Adrenal gland (tissue), 12 donors: ENCODE results near the gene KCNB1. TPM values are rescaled to one million over a fixed set of nuclear protein-coding genes. Genes with fewer than 3 reads are reported as not detected.

Experiments used
- DNase-seq, 7 donors: peaks; one replicate each; pipeline ENCODE4 v3.0.0-alpha.2; 2019 to 2020
- H3K27ac ChIP-seq, 5 donors: fragments of 200-600 bp; sonication (generic) in 4 of 5; 1 replicate in 3 of 5; 2 replicates in 2 of 5; pipeline versions ENCODE4 v1.5.1 to v1.8.0; 2016 to 2020; ENCODE audit warnings: mild to moderate bottlenecking in 1 of 5
- H3K27me3 ChIP-seq: fragments of 200-600 bp; 2 replicates; pipeline ENCODE4 v1.8.0; 2021
- H3K36me3 ChIP-seq, 2 donors: fragments of 200-600 bp; replicated peaks in 1 of 2; 1 replicate in 1 of 2; 2 replicates in 1 of 2; pipeline versions ENCODE4 v1.5.1 to v1.8.0; 2018 to 2022
- H3K4me1 ChIP-seq, 2 donors: fragments of 200-600 bp; replicated peaks in 1 of 2; 1 replicate in 1 of 2; 2 replicates in 1 of 2; pipeline versions ENCODE4 v1.5.1 to v1.8.0; 2018 to 2021
- H3K4me3 ChIP-seq, 4 donors: fragments of 200-600 bp; sonication (generic) in 3 of 4; one replicate each; pipeline ENCODE4 v1.5.1; 2016 to 2018
- H3K9me3 ChIP-seq, 3 donors: fragments of 200-600 bp; sonication (generic) in 1 of 3; replicated peaks in 1 of 3; 1 replicate in 2 of 3; 2 replicates in 1 of 3; pipeline versions ENCODE4 v1.5.1 to v1.8.0; 2016 to 2021
- CTCF ChIP-seq, 6 experiments: fragments of 450-650 bp in 4 of 6; fragments of 200-600 bp in 2 of 6; sonication (generic) in 1 of 6; IDR thresholded peaks; 1 replicate in 5 of 6; 2 replicates in 1 of 6; pipeline versions ENCODE4 v1.5.1 to v1.8.0; 2016 to 2021; ENCODE audit warnings: antibody characterized with exemption in 6 of 6, mild to moderate bottlenecking in 2 of 6, moderate library complexity in 1 of 6
- POLR2A ChIP-seq, 2 donors: fragments of 450-650 bp; IDR thresholded peaks; one replicate each; pipeline ENCODE4 v1.6.1; 2017; ENCODE audit warnings: antibody characterized with exemption in 2 of 2, mild to moderate bottlenecking in 2 of 2, moderate library complexity in 1 of 2
- WGBS, 4 donors: extraction: QIAGEN DNeasy Blood & Tissue Kit in 2 of 4; methylation state at CpG; one replicate each; pipeline versions ENCODE4 v1.1.5 to v1.1.7; 2013 to 2017; 5-methylcytosine and 5-hydroxymethylcytosine counted together
- intact Hi-C, 2 donors: fragments of 100-400 bp; cut with DNase I; formaldehyde crosslinking; loops; one replicate each; pipeline versions ENCODE4 v1.14.1 to v1.15.0; 2022 to 2023
- polyA plus RNA-seq, 3 donors: library from polyadenylated mRNA; stranded (reverse); fragments of 200-250 nt in 2 of 3; fragments of 350-450 nt in 1 of 3; fragmentation: Illumina TruSeq in 1 of 3; extraction: RNeasy Lipid Tissue Mini Kit (QIAGEN cat#74804) in 1 of 3; gene quantifications; one replicate each; pipeline ENCODE4 v1.2.3, GENCODE V29; 2013 to 2014
- total RNA-seq, 9 donors: library from RNA; depleted of rRNA in 4 of 9; stranded (reverse); fragments of >200 nt in 4 of 9; fragments of 120-200 nt in 1 of 9; fragmentation: NEBNext Ultra II Directional in 1 of 9; extraction: Animal tissue kit (Norgen Biotek cat#: 25700) in 1 of 9; gene quantifications; one replicate each; pipeline versions ENCODE4 v1.1.0 to v1.2.4, GENCODE V29; 2013 to 2023
- donor health status: healthy with polysubstance abuse.
- donor health status: Bipolar disorder and iron deficiency.
- donor health status: DM: yes; HTN: yes; CAD: no.
- donor health status: DM: no; HTN: no; CAD: no.
- donor health status: DM: no; HTN: no; CAD: no.
- donor health status: DM: yes; HTN: yes; CAD: no.

Gene KCNB1
- total and polyA plus RNA-seq, 12 donors, result 0.11 to 8.2 (median 1.3) TPM

GRCh38 chr20:49340161-49340966 is 142.1 kb downstream of the KCNB1 start:
- H3K36me3 ChIP-seq, result no peaks in the 10 kb centered on the region
- H3K27me3 ChIP-seq, result peaks cover 17% of the 10 kb centered on the region
- H3K4me3 ChIP-seq, result no peak overlapping the region
- no peak for TF ChIP-seq CTCF (IDR thresholded peaks at IDR 0.05)
- no peak for TF ChIP-seq POLR2A (IDR thresholded peaks at IDR 0.05)
- intact Hi-C loops, result no loop called here
- WGBS, 4 donors, result 64 to 79% (median 72%) methylated on average over 14 of the region's 14 CpGs
- no peak overlapping the region for H3K27ac ChIP-seq
- H3K9me3 ChIP-seq, result no peaks in the 10 kb centered on the region
- H3K4me1 ChIP-seq, result no peaks in the 10 kb centered on the region
- DNase-seq, result no peak

- Histone ChIP-seq H3K4me3 (no peak overlapping the region), H3K9me3 (no peaks in the 10 kb centered on the region), H3K27ac (no peak overlapping the region), H3K36me3 (no peaks in the 10 kb centered on the region), H3K4me1 (no peaks in the 10 kb centered on the region), H3K27me3 (peaks cover 17% of the 10 kb centered on the region)
- TF ChIP-seq CTCF (IDR thresholded peaks at IDR 0.05) (no peak), POLR2A (IDR thresholded peaks at IDR 0.05) (no peak)
- intact Hi-C loops, result loop anchor here in 1 of 2 donors (5.0 to 10.0 kb wide), 2 partner anchors 143 to 266 kb away; partner anchors contain the start of gene KCNB1
- 63 to 68% (median 66%) methylated on average over 9 of the region's 9 CpGs for WGBS, 4 donors
- no peak for DNase-seq
Observed at GRCh38 chr20:49339123-49339522, 143.3 kb downstream of the KCNB1 start.

- no peaks in the 10 kb centered on the region for H3K4me1 ChIP-seq
- no peak overlapping the region for H3K4me3 ChIP-seq
- no peaks in the 10 kb centered on the region for H3K36me3 ChIP-seq
- H3K27ac ChIP-seq, result no peak overlapping the region
- no peaks in the 10 kb centered on the region for H3K9me3 ChIP-seq
- no peak for DNase-seq
- peaks cover 16% of the 10 kb centered on the region for H3K27me3 ChIP-seq
- intact Hi-C loops, result loop anchor here in 1 of 2 donors (5.0 to 10.0 kb wide), 2 partner anchors 144 to 267 kb away; partner anchors contain the start of gene KCNB1
- WGBS, 4 donors, result 75 to 96% (median 91%) methylated on average over 7 to 11 of the region's 11 CpGs
- TF ChIP-seq POLR2A (IDR thresholded peaks at IDR 0.05), result no peak
- TF ChIP-seq CTCF (IDR thresholded peaks at IDR 0.05), result no peak
Observed at GRCh38 chr20:49338061-49338460, 144.4 kb downstream of the KCNB1 start.

- WGBS, 4 donors, result 48 to 66% (median 54%) methylated on average over 7 of the region's 7 CpGs
- Histone ChIP-seq H3K9me3 (no peaks in the 10 kb centered on the region), H3K27ac (no peak overlapping the region), H3K36me3 (no peaks in the 10 kb centered on the region), H3K4me3 (no peak overlapping the region), H3K27me3 (peaks cover 16% of the 10 kb centered on the region), H3K4me1 (no peaks in the 10 kb centered on the region)
- DNase-seq, result no peak
- intact Hi-C loops, result loop anchor here in 1 of 2 donors (5.0 to 10.0 kb wide), 2 partner anchors 145 to 267 kb away; partner anchors contain the start of gene KCNB1
- TF ChIP-seq CTCF (IDR thresholded peaks at IDR 0.05), result no peak
- no peak for TF ChIP-seq POLR2A (IDR thresholded peaks at IDR 0.05)
Observed at GRCh38 chr20:49337357-49337756, 145.1 kb downstream of the KCNB1 start.
